A549 (cell line): ENCODE data around the gene PAFAH2. TPM values are rescaled to one million over a fixed set of nuclear protein-coding genes. Genes with fewer than 3 reads are reported as not detected.

ENCODE experiments used
- ATAC-seq, 2 experiments: fragments of 200-7000 bp in 1 of 2; fragments of >200 bp in 1 of 2; cut with Nextera tagmentation in 1 of 2; cut with Tn5 transposase in 1 of 2; 3 replicates each; pipeline versions ENCODE4 v1.8.0 to v1.9.1; 2018 to 2020; ENCODE audit warnings: mild to moderate bottlenecking in 1 of 2, moderate library complexity in 1 of 2
- CTCF ChIA-PET: fragments of 300-600 bp; sonication (Branson Sonifier 250); formaldehyde crosslinking; extraction: SDS; loops from one replicate; lab custom pipeline; 2021; ENCODE audit warnings: antibody characterized with exemption, inconsistent platforms; lab: Yijun Ruan, JAX
- POLR2A ChIA-PET: fragments of 350-600 bp; formaldehyde crosslinking; extraction: SDS; loops from one replicate; lab custom pipeline; 2021; ENCODE audit warnings: antibody characterized with exemption, inconsistent platforms; lab: Yijun Ruan, JAX
- DNase-seq, 2 experiments: peaks; one replicate each; pipeline versions ENCODE4 v3.0.0 to v3.0.0-alpha.2; 2011 to 2016; ENCODE audit warnings: low read depth in 1 of 2, low spot score in 1 of 2
- FAIRE-seq: peaks from 2 replicates; lab custom pipeline; 2011; peaks lifted over from hg19 to GRCh38; lab: Jason Lieb, UNC
- H3K27ac ChIP-seq, 2 experiments: fragments of >200 bp; sonication (Bioruptor Twin); formaldehyde crosslinking; 3 replicates each; pipeline ENCODE4 v1.5.1; 2016 to 2017
- H3K4me1 ChIP-seq: fragments of >200 bp; sonication (Bioruptor Twin); formaldehyde crosslinking; 3 replicates; pipeline ENCODE4 v1.6.1; 2016
- H3K4me2 ChIP-seq: fragments of >200 bp; sonication (Bioruptor Twin); formaldehyde crosslinking; 3 replicates; pipeline ENCODE4 v1.6.1; 2016
- H3K4me3 ChIP-seq: fragments of >200 bp; sonication (Bioruptor Twin); formaldehyde crosslinking; 3 replicates; pipeline ENCODE4 v1.5.1; 2016
- H3K9me3 ChIP-seq: fragments of >200 bp; sonication (Bioruptor Twin); formaldehyde crosslinking; 3 replicates; pipeline ENCODE4 v1.6.1; 2016
- BCL3 ChIP-seq: fragments of >200 bp; sonication (Bioruptor Twin); formaldehyde crosslinking; IDR thresholded peaks from 3 replicates; pipeline ENCODE4 v1.6.1; 2016
- BHLHE40 ChIP-seq: IDR thresholded peaks from 2 replicates; pipeline ENCODE4 v1.6.1; 2012; ENCODE audit warnings: low read depth, low read length, inconsistent platforms
- CBX2 ChIP-seq: fragments of 200-600 bp; sonication (generic); IDR thresholded peaks from 2 replicates; pipeline ENCODE4 v1.6.1; 2016; ENCODE audit warnings: low read depth, mild to moderate bottlenecking, borderline replicate concordance
- CEBPB ChIP-seq, 2 experiments: fragments of >200 bp in 1 of 2; sonication (Bioruptor Twin) in 1 of 2; formaldehyde crosslinking in 1 of 2; IDR thresholded peaks; 2 replicates each; pipeline ENCODE4 v1.6.1; 2012 to 2016
- CTCF ChIP-seq: fragments of >200 bp; sonication (Bioruptor Twin); formaldehyde crosslinking; IDR thresholded peaks from 3 replicates; pipeline ENCODE4 v1.5.1; 2016
- EHMT2 ChIP-seq: fragments of 200-600 bp; sonication (generic); IDR thresholded peaks from 2 replicates; pipeline ENCODE4 v1.6.1; 2016; ENCODE audit warnings: antibody characterized with exemption, low read depth, mild to moderate bottlenecking, moderate library complexity
- FOSL2 ChIP-seq, 2 experiments: fragments of 450-650 bp in 1 of 2; fragments of >200 bp in 1 of 2; sonication (Bioruptor Twin) in 1 of 2; formaldehyde crosslinking; IDR thresholded peaks; 2 replicates each; pipeline versions ENCODE4 v1.5.0 to v1.6.1; 2016 to 2020; ENCODE audit warnings: mild to moderate bottlenecking in 1 of 2, moderate library complexity in 1 of 2
- FOXS1 ChIP-seq: fragments of 250-450 bp; sonication (Bioruptor Pico); IDR thresholded peaks from 2 replicates; pipeline ENCODE4 v1.5.0; 2020; ENCODE audit warnings: mild to moderate bottlenecking, moderate library complexity
- HES2 ChIP-seq: fragments of >200 bp; sonication (Bioruptor Twin); formaldehyde crosslinking; IDR thresholded peaks from 2 replicates; pipeline ENCODE4 v1.6.1; 2016
- HEYL ChIP-seq: fragments of 250-450 bp; sonication (Bioruptor Pico); IDR thresholded peaks from 2 replicates; pipeline ENCODE4 v1.8.0; 2021; ENCODE audit warnings: mild to moderate bottlenecking, moderate library complexity
- HMGXB4 ChIP-seq: fragments of 250-450 bp; sonication (Bioruptor Pico); IDR thresholded peaks from 2 replicates; pipeline ENCODE4 v1.5.0; 2021; ENCODE audit warnings: mild to moderate bottlenecking, moderate library complexity, borderline replicate concordance
- HOXA7 ChIP-seq: fragments of 250-450 bp; sonication (Bioruptor Pico); IDR thresholded peaks from 2 replicates; pipeline ENCODE4 v1.5.0; 2020; ENCODE audit warnings: mild to moderate bottlenecking, moderate library complexity
- HOXB13 ChIP-seq: fragments of 250-450 bp; sonication (Bioruptor Pico); IDR thresholded peaks from 2 replicates; pipeline ENCODE4 v1.5.0; 2020; ENCODE audit warnings: low read depth, mild to moderate bottlenecking, moderate library complexity
- HOXB5 ChIP-seq: fragments of 250-450 bp; sonication (Bioruptor Pico); IDR thresholded peaks from 2 replicates; pipeline ENCODE4 v1.5.0; 2020; ENCODE audit warnings: mild to moderate bottlenecking, moderate library complexity
- KDM5A ChIP-seq: fragments of 200-600 bp; sonication (generic); IDR thresholded peaks from 2 replicates; pipeline ENCODE4 v1.6.1; 2016; ENCODE audit warnings: antibody characterized with exemption, mild to moderate bottlenecking
- MAFK ChIP-seq: fragments of 450-650 bp; IDR thresholded peaks from 2 replicates; pipeline ENCODE4 v1.6.1; 2014; ENCODE audit not compliant: partially characterized antibody
- MYC ChIP-seq: IDR thresholded peaks from 2 replicates; pipeline ENCODE4 v1.6.1; 2012; ENCODE audit warnings: mild to moderate bottlenecking, inconsistent platforms, low read length, improper control_type of control experiment, borderline replicate concordance
- POLR2AphosphoS2 ChIP-seq: conservative IDR thresholded peaks from 2 replicates; pipeline ENCODE4 v1.6.1; 2012; ENCODE audit warnings: low read length, improper control_type of control experiment, inconsistent platforms
- RAD21 ChIP-seq, 2 experiments: fragments of >200 bp in 1 of 2; sonication (Bioruptor Twin) in 1 of 2; formaldehyde crosslinking in 1 of 2; IDR thresholded peaks in 1 of 2; conservative IDR thresholded peaks in 1 of 2; 2 replicates in 1 of 2; 3 replicates in 1 of 2; pipeline ENCODE4 v1.6.1; 2012 to 2018; ENCODE audit warnings: inconsistent platforms in 1 of 2
- RARB ChIP-seq: fragments of 250-450 bp; sonication (Bioruptor Pico); IDR thresholded peaks from 2 replicates; pipeline ENCODE4 v1.8.0; 2021; ENCODE audit warnings: mild to moderate bottlenecking, moderate library complexity
- SMC3 ChIP-seq: fragments of >200 bp; sonication (Bioruptor Twin); formaldehyde crosslinking; IDR thresholded peaks from 3 replicates; pipeline ENCODE4 v1.6.1; 2018; ENCODE audit warnings: inconsistent platforms
- TFCP2L1 ChIP-seq: fragments of 250-450 bp; sonication (Bioruptor Pico); IDR thresholded peaks from 2 replicates; pipeline ENCODE4 v1.5.0; 2021; ENCODE audit warnings: mild to moderate bottlenecking
- TP53 ChIP-seq: fragments of 250-450 bp; sonication (Bioruptor Pico); IDR thresholded peaks from 2 replicates; pipeline ENCODE4 v1.5.0; 2021; ENCODE audit warnings: mild to moderate bottlenecking, moderate library complexity
- ZSCAN20 ChIP-seq: fragments of 250-450 bp; sonication (Bioruptor Pico); IDR thresholded peaks from 2 replicates; pipeline ENCODE4 v1.8.0; 2022; ENCODE audit warnings: mild to moderate bottlenecking, moderate library complexity
- WGBS: methylation state at CpG from one replicate; pipeline ENCODE4 v1.1.6; 2017; ENCODE audit errors: missing lambda C conversion rate; 5-methylcytosine and 5-hydroxymethylcytosine counted together
- polyA plus RNA-seq, 4 experiments: library from polyadenylated mRNA; depleted of rRNA in 3 of 4; stranded (reverse); fragments of >200 nt; fragmentation: RNase III in 1 of 4; extraction: RNeasy Plus Mini Kit Qiagen cat#74134 plus additional on column Dnase treatment in 1 of 4; gene quantifications; 2 replicates in 3 of 4; 3 replicates in 1 of 4; pipeline ENCODE4 v1.2.3, GENCODE V29; 2011 to 2017

Gene PAFAH2
- polyA plus RNA-seq, 2 of the 4 experiments (the other 2 are of a cell fraction), result 6.3 to 13.7 TPM

GRCh38 chr1:25994402-25995150 lies 3.3 kb downstream of the PAFAH2 start:
- peaks cover 11% of the 10 kb centered on the region for H3K4me1 ChIP-seq
- 97% methylated on average over 3 of the region's 3 CpGs for WGBS
- CTCF ChIA-PET, result interaction anchor here (0.7 to 3.4 kb wide), 2 partner anchors 99 to 120 kb away, joined by 3 to 31 read pairs; no protein-coding TSS in a partner anchor
- POLR2A ChIA-PET, result no interaction called here
- H3K4me3 ChIP-seq, result no peak overlapping the region
- no peaks in the 10 kb centered on the region for H3K9me3 ChIP-seq
- no peak for FAIRE-seq
- TF ChIP-seq MAFK (peak; percentile 62), KDM5A (no peak)
- H3K27ac ChIP-seq, result no peak overlapping the region
- no peak overlapping the region for H3K4me2 ChIP-seq
- no peak for ATAC-seq
- no peak for DNase-seq

- 91% methylated on average over 8 of the region's 8 CpGs for WGBS
- H3K4me2 ChIP-seq, result no peak overlapping the region
Measured at GRCh38 chr1:25993197-25993951, 4.5 kb downstream of the PAFAH2 start.

GRCh38 chr1:25992689-25993171 lies 5.1 kb downstream of the PAFAH2 start:
- DNase-seq (no peak), FAIRE-seq (no peak), ATAC-seq (no peak)
- ChIA-PET POLR2A (no interaction called here), CTCF (interaction anchor here (3.4 kb wide), 1 partner anchor 97 kb away, joined by 31 read pairs; no protein-coding TSS in a partner anchor)
- Histone ChIP-seq H3K27ac (no peak overlapping the region), H3K4me3 (no peak overlapping the region), H3K4me2 (no peak overlapping the region), H3K4me1 (peaks cover 6% of the 10 kb centered on the region), H3K9me3 (no peaks in the 10 kb centered on the region)
- 96% methylated on average over 9 of the region's 9 CpGs for WGBS
- TF ChIP-seq FOXS1 (CRISPR knock-in tag), result no peak
- TF ChIP-seq POLR2AphosphoS2, result no peak
- no peak for TF ChIP-seq TFCP2L1 (CRISPR knock-in tag)
- TF ChIP-seq MYC, result no peak
- TF ChIP-seq HOXA7, result no peak
- no peak for TF ChIP-seq HOXB5
- TF ChIP-seq EHMT2, result no peak
- TF ChIP-seq FOSL2 (IDR thresholded peaks at IDR 0.05), result no peak
- no peak for TF ChIP-seq FOSL2 (CRISPR knock-in tag; IDR thresholded peaks at IDR 0.05)
- no peak for TF ChIP-seq KDM5A
- no peak for TF ChIP-seq HMGXB4 (CRISPR knock-in tag)
- TF ChIP-seq HOXB13 (CRISPR knock-in tag), result no peak

More at GRCh38 chr1:25993197-25993951, 4.5 kb downstream of the PAFAH2 start:
- POLR2A ChIA-PET, result no interaction called here
- ATAC-seq, result no peak
- FAIRE-seq, result no peak
- Histone ChIP-seq H3K27ac (no peak overlapping the region), H3K4me3 (no peak overlapping the region), H3K9me3 (no peaks in the 10 kb centered on the region)
- CTCF ChIA-PET, result interaction anchor here (3.4 kb wide), 1 partner anchor 98 kb away, joined by 31 read pairs; no protein-coding TSS in a partner anchor
- no peak for DNase-seq
- no peak for TF ChIP-seq HOXB13 (CRISPR knock-in tag)
- TF ChIP-seq TP53, result no peak
- no peak for TF ChIP-seq HES2
- no peak for TF ChIP-seq CTCF
- no peak for TF ChIP-seq RARB (CRISPR knock-in tag)
- TF ChIP-seq CEBPB (IDR thresholded peaks at IDR 0.05), result no peak
- TF ChIP-seq POLR2AphosphoS2, result no peak
- TF ChIP-seq HEYL (CRISPR knock-in tag), result no peak
- no peak for TF ChIP-seq FOSL2 (IDR thresholded peaks at IDR 0.05)
- no peak for TF ChIP-seq FOSL2 (CRISPR knock-in tag; IDR thresholded peaks at IDR 0.05)
- TF ChIP-seq CBX2, result no peak
- no peak for TF ChIP-seq BHLHE40
- no peak for TF ChIP-seq RAD21 (conservative IDR thresholded peaks at IDR 0.05 in 1 of 2, IDR thresholded peaks at IDR 0.05 in 1 of 2)
- no peak for TF ChIP-seq BCL3
- no peak for TF ChIP-seq SMC3
- TF ChIP-seq ZSCAN20 (CRISPR knock-in tag), result no peak
- TF ChIP-seq, all 56 proteins: peak for 0
- H3K4me1 ChIP-seq, result peaks cover 7% of the 10 kb centered on the region
